ENCODE data around the gene CDK17. TPM values are rescaled to one million over a fixed set of nuclear protein-coding genes. Genes with fewer than 3 reads are reported as not detected.

The CDK17 gene
- total and polyA plus RNA-seq, 2 donors (not counting 1 experiment from before 2014, with no cell fraction given), result 15.6 to 87.8 TPM

- no peak for TF ChIP-seq CTCF (IDR thresholded peaks at IDR 0.05)
- Histone ChIP-seq H3K36me3 (replicated peaks in 1 of 2; ENCODE audit: control extremely low read depth in 1 of 2, control insufficient read depth in 1 of 2, extremely low read depth in 1 of 2, insufficient read depth in 2 of 2, low read length in 1 of 2) (peaks cover 0 to 13% of the 10 kb centered on the region in 2 experiments), H3K9ac (ENCODE audit: low read length) (no peak overlapping the region), H3K9me3 (ENCODE audit: control extremely low read depth in 1 of 3, control insufficient read depth in 2 of 3, insufficient read depth in 1 of 3, low read length in 2 of 3) (no peaks in the 10 kb centered on the region), H3K79me2 (ENCODE audit: control insufficient read depth, insufficient read depth, low read length) (peaks cover 30% of the 10 kb centered on the region), H3K4me2 (replicated peaks; ENCODE audit: low read depth, low read length, poor library complexity, severe bottlenecking) (no peak overlapping the region), H3K4me1 (ENCODE audit: control insufficient read depth in 2 of 2, insufficient read depth in 2 of 2, low read length in 2 of 2) (peaks cover 0 to 4% of the 10 kb centered on the region in 2 donors), H4K20me1 (ENCODE audit: control insufficient read depth, insufficient read depth, low read length, poor library complexity, severe bottlenecking) (peaks cover 5% of the 10 kb centered on the region), H2AFZ (ENCODE audit: insufficient read depth, low read depth, low read length, poor library complexity, severe bottlenecking) (no peak overlapping the region), H3K4me3 (ENCODE audit: control extremely low read depth in 1 of 5, extremely low read depth in 1 of 5, insufficient read depth in 1 of 5, low read depth in 2 of 5, low read length in 4 of 5) (no peak overlapping the region), H3K27me3 (replicated peaks in 1 of 4; ENCODE audit: control extremely low read depth in 1 of 4, control insufficient read depth in 3 of 4, insufficient read depth in 4 of 4, low read length in 3 of 4) (no peaks in the 10 kb centered on the region), H3K27ac (ENCODE audit: low read length in 2 of 2) (no peak overlapping the region)
- ATAC-seq (ENCODE audit: low read depth) (no peak), DNase-seq (no peak)
- POLR2A ChIA-PET, result no interaction called here
- no CpG with 5 or more reads among the region's 1 CpG for WGBS (ENCODE audit: insufficient coverage)
- CTCF ChIA-PET, result interaction anchor here (1.1 kb wide), 1 partner anchor 88 kb away, joined by 3 read pairs; no protein-coding TSS in a partner anchor
- Mint-ChIP-seq H3K4me3 (no peak overlapping the region), H3K27me3 (no peaks in the 10 kb centered on the region), H3K4me1 (peaks cover 19% of the 10 kb centered on the region), H3K27ac (no peak overlapping the region), H3K9me3 (ENCODE audit: insufficient read depth) (no peaks in the 10 kb centered on the region)
- intact Hi-C loops (cut with micrococcal nuclease), result no loop called here
Measured at GRCh38 chr12:96311191-96311590, 89.0 kb downstream of the CDK17 start.

- H3K4me1 ChIP-seq (ENCODE audit: control insufficient read depth in 2 of 2, insufficient read depth in 2 of 2, low read length in 2 of 2), result no peaks in the 10 kb centered on the region
- H3K27ac ChIP-seq (ENCODE audit: low read length in 2 of 2), result no peak overlapping the region
- no peak overlapping the region for H3K4me2 ChIP-seq (replicated peaks; ENCODE audit: low read depth, low read length, poor library complexity, severe bottlenecking)
- Mint-ChIP-seq H3K27ac (no peak overlapping the region), H3K4me3 (no peak overlapping the region), H3K4me1 (peaks cover 15% of the 10 kb centered on the region), H3K9me3 (ENCODE audit: insufficient read depth) (no peaks in the 10 kb centered on the region), H3K27me3 (no peaks in the 10 kb centered on the region)
- peaks cover 10% of the 10 kb centered on the region for H4K20me1 ChIP-seq (ENCODE audit: control insufficient read depth, insufficient read depth, low read length, poor library complexity, severe bottlenecking)
- H3K27me3 ChIP-seq (replicated peaks in 1 of 4; ENCODE audit: control extremely low read depth in 1 of 4, control insufficient read depth in 3 of 4, insufficient read depth in 4 of 4, low read length in 3 of 4), result no peaks in the 10 kb centered on the region
- TF ChIP-seq EZH2 (IDR thresholded peaks at IDR 0.05; ENCODE audit: borderline replicate concordance, insufficient read depth, low read depth, low read length, poor library complexity, severe bottlenecking), result no peak
- no peak for TF ChIP-seq CTCF (IDR thresholded peaks at IDR 0.05)
- peaks cover 0 to 13% of the 10 kb centered on the region in 2 experiments for H3K36me3 ChIP-seq (replicated peaks in 1 of 2; ENCODE audit: control extremely low read depth in 1 of 2, control insufficient read depth in 1 of 2, extremely low read depth in 1 of 2, insufficient read depth in 2 of 2, low read length in 1 of 2)
- no peak for ATAC-seq (ENCODE audit: low read depth)
- H3K4me3 ChIP-seq (ENCODE audit: control extremely low read depth in 1 of 5, extremely low read depth in 1 of 5, insufficient read depth in 1 of 5, low read depth in 2 of 5, low read length in 4 of 5), result no peak overlapping the region
- no peak overlapping the region for H3K9ac ChIP-seq (ENCODE audit: low read length)
- H2AFZ ChIP-seq (ENCODE audit: insufficient read depth, low read depth, low read length, poor library complexity, severe bottlenecking), result no peak overlapping the region
- POLR2A ChIA-PET, result no interaction called here
- WGBS (ENCODE audit: insufficient coverage), result no CpG with 5 or more reads among the region's 3 CpGs
- DNase-seq, result no peak
- intact Hi-C loops (cut with micrococcal nuclease), result no loop called here
- CTCF ChIA-PET, result interaction anchor here (1.1 kb wide), 1 partner anchor 89 kb away, joined by 3 read pairs; no protein-coding TSS in a partner anchor
- peaks cover 33% of the 10 kb centered on the region for H3K79me2 ChIP-seq (ENCODE audit: control insufficient read depth, insufficient read depth, low read length)
- H3K9me3 ChIP-seq (ENCODE audit: control extremely low read depth in 1 of 3, control insufficient read depth in 2 of 3, insufficient read depth in 1 of 3, low read length in 2 of 3), result no peaks in the 10 kb centered on the region
Measured at GRCh38 chr12:96310067-96310466, 90.2 kb downstream of the CDK17 start.

Data from B cell (primary cell).